ENCODE data around the gene TEN1. TPM values are rescaled to one million over a fixed set of nuclear protein-coding genes. Genes with fewer than 3 reads are reported as not detected.

Gene TEN1
- total and polyA plus RNA-seq, 2 of the 13 experiments (the other 11 are each of a cell fraction or from before 2014, with no cell fraction given) = 18.0 to 21.3 TPM

DNA sequence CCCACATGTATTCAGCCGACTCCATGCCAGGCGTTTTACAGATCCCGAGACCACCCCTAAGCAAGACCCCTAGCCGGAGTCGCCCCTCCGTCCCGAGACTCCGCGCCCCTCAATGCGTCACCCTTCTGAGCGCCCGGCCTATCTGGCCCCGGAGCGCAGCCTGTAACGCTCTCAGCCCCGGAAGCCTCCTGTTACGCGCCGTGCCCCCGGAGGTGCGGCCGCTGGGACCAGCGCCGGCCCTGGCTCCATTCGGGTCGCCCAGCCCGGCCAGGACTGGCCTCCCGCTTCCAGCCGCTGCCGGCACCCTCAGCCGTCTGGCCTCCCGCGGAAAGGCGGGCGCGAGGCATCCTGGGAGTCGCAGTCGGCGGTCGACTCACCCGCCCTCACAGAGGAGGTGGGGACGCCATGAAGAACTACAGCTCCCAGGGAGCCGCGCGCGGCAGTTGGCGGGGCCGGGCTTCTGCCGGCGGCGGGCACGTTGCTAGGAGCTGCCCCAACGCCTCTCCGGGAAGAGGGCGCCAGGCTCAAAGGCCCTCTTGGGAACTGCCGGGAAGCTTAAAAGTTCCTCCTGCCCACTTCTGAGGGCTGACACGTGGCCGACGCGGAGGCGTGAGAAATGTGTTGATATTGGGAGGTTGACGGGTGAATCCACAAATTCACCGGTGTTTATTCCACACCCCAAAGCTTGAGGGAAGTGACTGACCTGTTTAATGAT is 38.2 kb upstream of the TEN1 start, which contains the start of gene FBF1 (continued):
- TF ChIP-seq KLF6 (CRISPR knock-in tag; IDR thresholded peaks at IDR 0.05) = peak; percentile 87
- TF ChIP-seq RARA (CRISPR knock-in tag; IDR thresholded peaks at IDR 0.05) = peak; percentile 45
- TF ChIP-seq HHEX (CRISPR knock-in tag; IDR thresholded peaks at IDR 0.05) = no peak; the same call in 1 of the 2 replicates
- TF ChIP-seq, protein P1, sequence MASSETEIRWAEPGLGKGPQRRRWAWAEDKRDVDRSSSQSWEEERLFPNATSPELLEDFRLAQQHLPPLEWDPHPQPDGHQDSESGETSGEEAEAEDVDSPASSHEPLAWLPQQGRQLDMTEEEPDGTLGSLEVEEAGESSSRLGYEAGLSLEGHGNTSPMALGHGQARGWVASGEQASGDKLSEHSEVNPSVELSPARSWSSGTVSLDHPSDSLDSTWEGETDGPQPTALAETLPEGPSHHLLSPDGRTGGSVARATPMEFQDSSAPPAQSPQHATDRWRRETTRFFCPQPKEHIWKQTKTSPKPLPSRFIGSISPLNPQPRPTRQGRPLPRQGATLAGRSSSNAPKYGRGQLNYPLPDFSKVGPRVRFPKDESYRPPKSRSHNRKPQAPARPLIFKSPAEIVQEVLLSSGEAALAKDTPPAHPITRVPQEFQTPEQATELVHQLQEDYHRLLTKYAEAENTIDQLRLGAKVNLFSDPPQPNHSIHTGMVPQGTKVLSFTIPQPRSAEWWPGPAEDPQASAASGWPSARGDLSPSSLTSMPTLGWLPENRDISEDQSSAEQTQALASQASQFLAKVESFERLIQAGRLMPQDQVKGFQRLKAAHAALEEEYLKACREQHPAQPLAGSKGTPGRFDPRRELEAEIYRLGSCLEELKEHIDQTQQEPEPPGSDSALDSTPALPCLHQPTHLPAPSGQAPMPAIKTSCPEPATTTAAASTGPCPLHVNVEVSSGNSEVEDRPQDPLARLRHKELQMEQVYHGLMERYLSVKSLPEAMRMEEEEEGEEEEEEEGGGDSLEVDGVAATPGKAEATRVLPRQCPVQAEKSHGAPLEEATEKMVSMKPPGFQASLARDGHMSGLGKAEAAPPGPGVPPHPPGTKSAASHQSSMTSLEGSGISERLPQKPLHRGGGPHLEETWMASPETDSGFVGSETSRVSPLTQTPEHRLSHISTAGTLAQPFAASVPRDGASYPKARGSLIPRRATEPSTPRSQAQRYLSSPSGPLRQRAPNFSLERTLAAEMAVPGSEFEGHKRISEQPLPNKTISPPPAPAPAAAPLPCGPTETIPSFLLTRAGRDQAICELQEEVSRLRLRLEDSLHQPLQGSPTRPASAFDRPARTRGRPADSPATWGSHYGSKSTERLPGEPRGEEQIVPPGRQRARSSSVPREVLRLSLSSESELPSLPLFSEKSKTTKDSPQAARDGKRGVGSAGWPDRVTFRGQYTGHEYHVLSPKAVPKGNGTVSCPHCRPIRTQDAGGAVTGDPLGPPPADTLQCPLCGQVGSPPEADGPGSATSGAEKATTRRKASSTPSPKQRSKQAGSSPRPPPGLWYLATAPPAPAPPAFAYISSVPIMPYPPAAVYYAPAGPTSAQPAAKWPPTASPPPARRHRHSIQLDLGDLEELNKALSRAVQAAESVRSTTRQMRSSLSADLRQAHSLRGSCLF (CRISPR knock-in tag; IDR thresholded peaks at IDR 0.05; ENCODE audit: borderline replicate concordance) = no peak
- TF ChIP-seq, protein P2, sequence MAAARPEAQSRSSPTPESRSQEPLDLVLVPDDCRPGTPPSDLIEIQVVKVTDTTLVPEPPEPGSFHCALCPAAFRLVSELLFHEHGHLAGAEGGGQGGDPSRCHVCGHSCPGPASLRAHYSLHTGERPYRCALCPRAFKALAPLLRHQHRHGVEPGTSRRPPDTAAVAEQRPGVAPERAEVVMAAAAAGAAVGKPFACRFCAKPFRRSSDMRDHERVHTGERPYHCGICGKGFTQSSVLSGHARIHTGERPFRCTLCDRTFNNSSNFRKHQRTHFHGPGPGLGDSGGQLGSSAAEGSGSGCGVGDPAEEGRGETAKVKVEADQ (CRISPR knock-in tag; IDR thresholded peaks at IDR 0.05; ENCODE audit: borderline replicate concordance) = peak; percentile 58; the same call in 1 of the 2 replicates
- TF ChIP-seq HCFC1 (IDR thresholded peaks at IDR 0.05; ENCODE audit: low read depth, low read length) = peak; percentile 96
- TF ChIP-seq ZNF460 (CRISPR knock-in tag; IDR thresholded peaks at IDR 0.05; ENCODE audit: borderline replicate concordance) = no peak
- no peak for TF ChIP-seq HNRNPH1 (optimal IDR thresholded peaks at IDR 0.05; ENCODE audit: low read depth, low read length)
- peak; percentile 84; the same call in 1 of the 2 replicates for TF ChIP-seq ZZZ3 (CRISPR knock-in tag; IDR thresholded peaks at IDR 0.05; ENCODE audit: borderline replicate concordance)
- no peak for TF ChIP-seq ZNF496 (CRISPR knock-in tag; IDR thresholded peaks at IDR 0.05; ENCODE audit: insufficient replicate concordance)
- 0 out of 2 replicates have a peak, but pooled peaks have one; percentile 66 for TF ChIP-seq ZNF256 (CRISPR knock-in tag; conservative IDR thresholded peaks at IDR 0.05)
- TF ChIP-seq RFX3 (CRISPR knock-in tag; IDR thresholded peaks at IDR 0.05) = peak; percentile 91
- no peak for TF ChIP-seq ZNF562 (CRISPR knock-in tag; IDR thresholded peaks at IDR 0.05; ENCODE audit: borderline replicate concordance)
- TF ChIP-seq, protein P3, sequence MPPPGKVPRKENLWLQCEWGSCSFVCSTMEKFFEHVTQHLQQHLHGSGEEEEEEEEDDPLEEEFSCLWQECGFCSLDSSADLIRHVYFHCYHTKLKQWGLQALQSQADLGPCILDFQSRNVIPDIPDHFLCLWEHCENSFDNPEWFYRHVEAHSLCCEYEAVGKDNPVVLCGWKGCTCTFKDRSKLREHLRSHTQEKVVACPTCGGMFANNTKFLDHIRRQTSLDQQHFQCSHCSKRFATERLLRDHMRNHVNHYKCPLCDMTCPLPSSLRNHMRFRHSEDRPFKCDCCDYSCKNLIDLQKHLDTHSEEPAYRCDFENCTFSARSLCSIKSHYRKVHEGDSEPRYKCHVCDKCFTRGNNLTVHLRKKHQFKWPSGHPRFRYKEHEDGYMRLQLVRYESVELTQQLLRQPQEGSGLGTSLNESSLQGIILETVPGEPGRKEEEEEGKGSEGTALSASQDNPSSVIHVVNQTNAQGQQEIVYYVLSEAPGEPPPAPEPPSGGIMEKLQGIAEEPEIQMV (CRISPR knock-in tag; IDR thresholded peaks at IDR 0.05; ENCODE audit: low read depth) = peak; percentile 61
- TF ChIP-seq TEAD2 (CRISPR knock-in tag; IDR thresholded peaks at IDR 0.05) = 0 out of 2 replicates have a peak, but pooled peaks have one; percentile 9
- peak; percentile 95 for TF ChIP-seq PHF5A (CRISPR knock-in tag; IDR thresholded peaks at IDR 0.05; ENCODE audit: low read depth, unreplicated experiment)
- peak; percentile 85 for TF ChIP-seq HES4 (CRISPR knock-in tag; IDR thresholded peaks at IDR 0.05; ENCODE audit: borderline replicate concordance)
- TF ChIP-seq RBM22 (optimal IDR thresholded peaks at IDR 0.05; ENCODE audit: low read length) = peak; percentile 100
- TF ChIP-seq MATR3 (CRISPR knock-in tag; IDR thresholded peaks at IDR 0.05) = no peak
- no peak for TF ChIP-seq ZFP82 (CRISPR knock-in tag; IDR thresholded peaks at IDR 0.05; ENCODE audit: borderline replicate concordance)
- peak; percentile 84; the same call in 1 of the 2 replicates for TF ChIP-seq MEF2D (CRISPR knock-in tag; IDR thresholded peaks at IDR 0.05)
- TF ChIP-seq ZNF234 (CRISPR knock-in tag; conservative IDR thresholded peaks at IDR 0.05) = no peak
- TF ChIP-seq ZNF138 (CRISPR knock-in tag; IDR thresholded peaks at IDR 0.05; ENCODE audit: low read depth) = 0 out of 2 replicates have a peak, but pooled peaks have one; percentile 14

Measured in HepG2 (cell line).